ENCODE data around the gene VPS41.

DNA sequence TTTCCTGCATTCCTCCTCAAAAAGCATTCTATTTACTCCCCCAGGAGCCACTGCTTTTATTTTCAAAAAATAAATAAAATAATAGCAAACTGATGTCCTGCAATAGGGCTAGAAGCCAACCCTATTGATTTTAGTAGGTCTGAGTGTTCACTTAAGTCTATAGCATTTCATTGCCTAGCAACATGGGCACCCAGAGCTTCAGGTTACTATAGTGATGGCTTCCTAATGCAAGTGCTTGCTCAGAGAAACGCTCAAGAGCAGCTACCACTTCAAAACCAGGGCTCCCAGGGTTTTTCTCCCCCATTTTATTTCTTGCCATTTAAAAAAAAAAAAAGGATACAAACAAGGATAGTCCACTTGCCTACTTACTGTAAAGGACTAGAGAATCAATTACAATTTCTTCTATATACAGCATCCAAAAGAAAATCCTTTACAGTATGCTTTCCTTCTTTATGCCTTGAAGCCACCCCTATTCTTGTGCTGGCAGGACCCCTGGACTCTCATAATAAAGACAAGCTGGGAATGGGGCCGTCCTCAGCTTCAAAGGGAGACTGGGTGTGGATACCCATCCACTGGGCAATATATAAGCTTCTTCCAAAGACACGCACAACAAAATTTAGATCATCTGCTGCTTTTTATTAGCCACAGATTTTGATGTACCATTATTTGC is 133.3 kb downstream of the VPS41 start:
- TF ChIP-seq POLR2AphosphoS5 (IDR thresholded peaks at IDR 0.05) (no peak), POLR2A (IDR thresholded peaks at IDR 0.05) (no peak)
- TF ChIP-seq, protein P1, sequence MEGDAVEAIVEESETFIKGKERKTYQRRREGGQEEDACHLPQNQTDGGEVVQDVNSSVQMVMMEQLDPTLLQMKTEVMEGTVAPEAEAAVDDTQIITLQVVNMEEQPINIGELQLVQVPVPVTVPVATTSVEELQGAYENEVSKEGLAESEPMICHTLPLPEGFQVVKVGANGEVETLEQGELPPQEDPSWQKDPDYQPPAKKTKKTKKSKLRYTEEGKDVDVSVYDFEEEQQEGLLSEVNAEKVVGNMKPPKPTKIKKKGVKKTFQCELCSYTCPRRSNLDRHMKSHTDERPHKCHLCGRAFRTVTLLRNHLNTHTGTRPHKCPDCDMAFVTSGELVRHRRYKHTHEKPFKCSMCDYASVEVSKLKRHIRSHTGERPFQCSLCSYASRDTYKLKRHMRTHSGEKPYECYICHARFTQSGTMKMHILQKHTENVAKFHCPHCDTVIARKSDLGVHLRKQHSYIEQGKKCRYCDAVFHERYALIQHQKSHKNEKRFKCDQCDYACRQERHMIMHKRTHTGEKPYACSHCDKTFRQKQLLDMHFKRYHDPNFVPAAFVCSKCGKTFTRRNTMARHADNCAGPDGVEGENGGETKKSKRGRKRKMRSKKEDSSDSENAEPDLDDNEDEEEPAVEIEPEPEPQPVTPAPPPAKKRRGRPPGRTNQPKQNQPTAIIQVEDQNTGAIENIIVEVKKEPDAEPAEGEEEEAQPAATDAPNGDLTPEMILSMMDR (IDR thresholded peaks at IDR 0.05 in 8 of 11, conservative IDR thresholded peaks at IDR 0.05 in 3 of 11): no peak
